ENCODE results near the gene RFX6.

Gene RFX6

GRCh38 chr6:116895935-116896334 lies 18.9 kb downstream of the RFX6 start:
- no peak for TF ChIP-seq CTCF (conservative IDR thresholded peaks at IDR 0.05; ENCODE audit: low read depth, low read length)
- Histone ChIP-seq H3K4me1 (ENCODE audit: low read depth, poor library complexity, severe bottlenecking) (no peaks in the 10 kb centered on the region), H3K27me3 (ENCODE audit: insufficient read depth, low read depth) (no peaks in the 10 kb centered on the region), H3K4me3 (IDR thresholded peaks at IDR 0.05; ENCODE audit: insufficient read depth, low read depth, low read length) (no peak overlapping the region), H3K4me2 (no peak overlapping the region), H3K36me3 (ENCODE audit: insufficient read depth) (no peaks in the 10 kb centered on the region), H3K27ac (no peak overlapping the region), H3K79me2 (ENCODE audit: insufficient read depth, low read depth) (no peaks in the 10 kb centered on the region), H3K9ac (no peak overlapping the region), H2AFZ (ENCODE audit: low read depth) (no peak overlapping the region), H4K20me1 (ENCODE audit: insufficient read depth) (no peaks in the 10 kb centered on the region)

- Histone ChIP-seq H3K4me2 (no peak overlapping the region), H3K79me2 (ENCODE audit: insufficient read depth, low read depth) (no peaks in the 10 kb centered on the region), H3K27me3 (ENCODE audit: insufficient read depth, low read depth) (no peaks in the 10 kb centered on the region), H3K4me1 (ENCODE audit: low read depth, poor library complexity, severe bottlenecking) (no peaks in the 10 kb centered on the region), H3K4me3 (IDR thresholded peaks at IDR 0.05; ENCODE audit: insufficient read depth, low read depth, low read length) (no peak overlapping the region), H3K27ac (no peak overlapping the region), H4K20me1 (ENCODE audit: insufficient read depth) (no peaks in the 10 kb centered on the region), H3K36me3 (ENCODE audit: insufficient read depth) (no peaks in the 10 kb centered on the region), H2AFZ (ENCODE audit: low read depth) (no peak overlapping the region), H3K9ac (no peak overlapping the region)
- TF ChIP-seq CTCF (conservative IDR thresholded peaks at IDR 0.05; ENCODE audit: low read depth, low read length): no peak
These were observed 25.6 kb downstream of the RFX6 start for GRCh38 chr6:116902634-116903033.

- no peaks in the 10 kb centered on the region for H3K4me1 ChIP-seq (ENCODE audit: low read depth, poor library complexity, severe bottlenecking)
- no peak overlapping the region for H3K9ac ChIP-seq
- H3K4me3 ChIP-seq (IDR thresholded peaks at IDR 0.05; ENCODE audit: insufficient read depth, low read depth, low read length): no peak overlapping the region
- TF ChIP-seq CTCF (conservative IDR thresholded peaks at IDR 0.05; ENCODE audit: low read depth, low read length): no peak
- no peaks in the 10 kb centered on the region for H3K79me2 ChIP-seq (ENCODE audit: insufficient read depth, low read depth)
- no peaks in the 10 kb centered on the region for H4K20me1 ChIP-seq (ENCODE audit: insufficient read depth)
- H2AFZ ChIP-seq (ENCODE audit: low read depth): no peak overlapping the region
- no peaks in the 10 kb centered on the region for H3K27me3 ChIP-seq (ENCODE audit: insufficient read depth, low read depth)
- no peak overlapping the region for H3K27ac ChIP-seq
- no peaks in the 10 kb centered on the region for H3K36me3 ChIP-seq (ENCODE audit: insufficient read depth)
- H3K4me2 ChIP-seq: no peak overlapping the region
These were observed 46.0 kb downstream of the RFX6 start for GRCh38 chr6:116922853-116923548.

GRCh38 chr6:116924245-116924644 lies 47.2 kb downstream of the RFX6 start:
- H3K4me2 ChIP-seq: no peak overlapping the region
- H3K36me3 ChIP-seq (ENCODE audit: insufficient read depth): no peaks in the 10 kb centered on the region
- H4K20me1 ChIP-seq (ENCODE audit: insufficient read depth): no peaks in the 10 kb centered on the region
- no peak for TF ChIP-seq CTCF (conservative IDR thresholded peaks at IDR 0.05; ENCODE audit: low read depth, low read length)
- no peaks in the 10 kb centered on the region for H3K79me2 ChIP-seq (ENCODE audit: insufficient read depth, low read depth)
- no peak overlapping the region for H3K27ac ChIP-seq
- no peak overlapping the region for H3K4me3 ChIP-seq (IDR thresholded peaks at IDR 0.05; ENCODE audit: insufficient read depth, low read depth, low read length)
- H3K4me1 ChIP-seq (ENCODE audit: low read depth, poor library complexity, severe bottlenecking): no peaks in the 10 kb centered on the region
- H2AFZ ChIP-seq (ENCODE audit: low read depth): no peak overlapping the region
- no peaks in the 10 kb centered on the region for H3K27me3 ChIP-seq (ENCODE audit: insufficient read depth, low read depth)
- no peak overlapping the region for H3K9ac ChIP-seq

Measured in KMS-11 (cell line).